B cell (primary cell): ENCODE results near the gene NANS. TPM values are rescaled to one million over a fixed set of nuclear protein-coding genes. Genes with fewer than 3 reads are reported as not detected.

Experiments used
- ATAC-seq: fragments of 200-7000 bp; cut with Tn5 transposase; one replicate; pipeline ENCODE4 v1.10.0; 2021; ENCODE audit warnings: low read depth, mild to moderate bottlenecking, moderate number of reproducible peaks, moderate library complexity
- CTCF ChIA-PET: fragments of 350-600 bp; sonication (Branson Sonifier 250); formaldehyde crosslinking; loops from one replicate; lab custom pipeline; 2021; ENCODE audit warnings: antibody characterized with exemption, inconsistent platforms; lab: Charles Lee
- POLR2A ChIA-PET: fragments of 350-600 bp; sonication (Branson Sonifier 250); formaldehyde crosslinking; loops from one replicate; lab custom pipeline; 2021; ENCODE audit warnings: antibody characterized with exemption; lab: Charles Lee
- DNase-seq: peaks from one replicate; pipeline ENCODE4 v3.0.0; 2013
- H2AFZ ChIP-seq: 2 replicates; pipeline ENCODE4 v1.6.1; 2012; ENCODE audit warnings: mild to moderate bottlenecking, low read depth, low read length; ENCODE audit not compliant: insufficient read depth, poor library complexity, severe bottlenecking
- H3K27ac ChIP-seq, 2 donors: 1 replicate in 1 of 2; 2 replicates in 1 of 2; pipeline ENCODE4 v1.5.1; 2012 to 2013; ENCODE audit warnings: low read length in 2 of 2, mild to moderate bottlenecking in 2 of 2, moderate library complexity in 1 of 2
- H3K27me3 ChIP-seq, 4 experiments: fragments of 200-600 bp in 1 of 4; sonication (generic) in 1 of 4; replicated peaks in 1 of 4; 1 replicate in 2 of 4; 2 replicates in 2 of 4; pipeline versions ENCODE4 v1.6.1 to v1.7.0; 2013 to 2016; ENCODE audit warnings: low read length in 3 of 4, mild to moderate bottlenecking in 2 of 4, mixed read lengths in 1 of 4, moderate library complexity in 1 of 4; ENCODE audit not compliant: insufficient read depth in 4 of 4, control insufficient read depth in 3 of 4; ENCODE audit errors: control extremely low read depth in 1 of 4
- H3K36me3 ChIP-seq, 2 experiments: replicated peaks in 1 of 2; 1 replicate in 1 of 2; 2 replicates in 1 of 2; pipeline versions ENCODE4 v1.6.1 to v1.7.1; 2013; ENCODE audit warnings: low read length in 1 of 2; ENCODE audit not compliant: insufficient read depth in 2 of 2, control insufficient read depth in 1 of 2; ENCODE audit errors: control extremely low read depth in 1 of 2, extremely low read depth in 1 of 2
- H3K4me1 ChIP-seq, 2 donors: fragments of 200-600 bp in 1 of 2; sonication (generic) in 1 of 2; 1 replicate in 1 of 2; 2 replicates in 1 of 2; pipeline versions ENCODE4 v1.5.1 to v1.6.1; 2013 to 2017; ENCODE audit warnings: low read length in 2 of 2; ENCODE audit not compliant: control insufficient read depth in 2 of 2, insufficient read depth in 2 of 2
- H3K4me2 ChIP-seq: replicated peaks from 2 replicates; pipeline ENCODE3; 2012; ENCODE audit warnings: mild to moderate bottlenecking, low read depth, low read length; ENCODE audit not compliant: poor library complexity, severe bottlenecking
- H3K4me3 ChIP-seq, 5 experiments: fragments of 200-600 bp in 1 of 5; sonication (generic) in 1 of 5; 1 replicate in 3 of 5; 2 replicates in 2 of 5; pipeline versions ENCODE4 v1.5.1 to v1.7.0; 2011 to 2016; ENCODE audit warnings: low read length in 4 of 5, mild to moderate bottlenecking in 4 of 5, low read depth in 2 of 5, control low read depth in 1 of 5, moderate library complexity in 1 of 5; ENCODE audit not compliant: insufficient read depth in 1 of 5; ENCODE audit errors: control extremely low read depth in 1 of 5, extremely low read depth in 1 of 5
- H3K79me2 ChIP-seq: fragments of 200-600 bp; sonication (generic); one replicate; pipeline ENCODE4 v1.6.0; 2016; ENCODE audit warnings: low read length; ENCODE audit not compliant: control insufficient read depth, insufficient read depth
- H3K9ac ChIP-seq: fragments of 200-600 bp; sonication (generic); 2 replicates; pipeline ENCODE4 v1.6.1; 2017; ENCODE audit warnings: mild to moderate bottlenecking, low read length, moderate library complexity
- H3K9me3 ChIP-seq, 3 donors: one replicate each; pipeline versions ENCODE4 v1.6.1 to v1.7.1; 2013; ENCODE audit warnings: low read length in 2 of 3; ENCODE audit not compliant: control insufficient read depth in 2 of 3, insufficient read depth in 1 of 3; ENCODE audit errors: control extremely low read depth in 1 of 3
- H4K20me1 ChIP-seq: 2 replicates; pipeline ENCODE4 v1.6.0; 2012; ENCODE audit warnings: mild to moderate bottlenecking, low read length; ENCODE audit not compliant: insufficient read depth, control insufficient read depth, poor library complexity, severe bottlenecking
- H3K27ac Mint-ChIP-seq: one replicate; pipeline ENCODE4 v1.8.0; 2021; ENCODE audit warnings: mixed read lengths
- H3K27me3 Mint-ChIP-seq: one replicate; pipeline ENCODE4 v1.8.0; 2021; ENCODE audit warnings: mixed read lengths
- H3K4me1 Mint-ChIP-seq: one replicate; pipeline ENCODE4 v1.8.0; 2021; ENCODE audit warnings: mixed read lengths
- H3K4me3 Mint-ChIP-seq: one replicate; pipeline ENCODE4 v1.8.0; 2021; ENCODE audit warnings: mixed read lengths
- H3K9me3 Mint-ChIP-seq: one replicate; pipeline ENCODE4 v1.8.0; 2022; ENCODE audit warnings: mixed read lengths; ENCODE audit not compliant: insufficient read depth
- EZH2 ChIP-seq: IDR thresholded peaks from 2 replicates; pipeline ENCODE4 v1.6.1; 2012; ENCODE audit warnings: borderline replicate concordance, low read depth, mild to moderate bottlenecking, moderate library complexity, low read length; ENCODE audit not compliant: insufficient read depth, poor library complexity, severe bottlenecking
- WGBS: methylation state at CpG from one replicate; pipeline ENCODE4 v1.1.5; 2013; ENCODE audit warnings: missing lambda C conversion rate; ENCODE audit not compliant: insufficient coverage; 5-methylcytosine and 5-hydroxymethylcytosine counted together
- intact Hi-C: fragments of 100-400 bp; cut with micrococcal nuclease; formaldehyde crosslinking; loops from one replicate; pipeline ENCODE4 v1.10.0; 2022
- polyA plus RNA-seq: library from polyadenylated mRNA; depleted of rRNA; stranded (reverse); fragments of >200 nt; gene quantifications from 2 replicates; pipeline ENCODE4 v1.2.3, GENCODE V29; 2012
- total RNA-seq, 2 donors: library from RNA; stranded (reverse); fragments of 120-200 nt in 1 of 2; gene quantifications; 1 replicate in 1 of 2; 2 replicates in 1 of 2; pipeline versions ENCODE4 v1.2.3 to v1.2.4, GENCODE V29; 2013 to 2022
- TF ChIP-seq, protein P1 (sequence below): fragments of 200-600 bp; IDR thresholded peaks from one replicate; pipeline ENCODE4 v1.8.0; 2022; ENCODE audit warnings: antibody characterized with exemption, mild to moderate bottlenecking

NANS gene
- total and polyA plus RNA-seq, 2 donors (not counting 1 experiment from before 2014, with no cell fraction given), result 14.2 to 14.9 TPM

DNA sequence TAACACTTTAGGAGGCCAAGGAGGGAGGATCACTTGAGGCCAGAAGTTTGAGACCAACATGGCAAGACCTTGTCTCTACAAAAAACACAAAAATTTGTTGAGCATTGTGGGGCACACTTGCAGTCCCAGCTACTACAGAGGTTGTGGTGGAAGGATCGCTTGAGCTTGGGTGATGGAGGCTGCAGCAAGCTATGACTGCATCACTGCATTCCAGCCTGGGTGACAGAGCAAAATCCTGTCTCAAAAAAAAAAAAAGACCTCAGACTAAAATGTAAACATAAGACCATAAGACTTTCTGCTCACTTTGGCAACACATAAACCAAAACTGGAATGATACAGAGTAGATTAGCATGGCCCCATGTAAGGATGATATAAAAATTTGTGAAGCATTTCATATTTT, 24.6 kb upstream of the NANS start:
- TF ChIP-seq EZH2, result no peak
- TF ChIP-seq, protein P1, sequence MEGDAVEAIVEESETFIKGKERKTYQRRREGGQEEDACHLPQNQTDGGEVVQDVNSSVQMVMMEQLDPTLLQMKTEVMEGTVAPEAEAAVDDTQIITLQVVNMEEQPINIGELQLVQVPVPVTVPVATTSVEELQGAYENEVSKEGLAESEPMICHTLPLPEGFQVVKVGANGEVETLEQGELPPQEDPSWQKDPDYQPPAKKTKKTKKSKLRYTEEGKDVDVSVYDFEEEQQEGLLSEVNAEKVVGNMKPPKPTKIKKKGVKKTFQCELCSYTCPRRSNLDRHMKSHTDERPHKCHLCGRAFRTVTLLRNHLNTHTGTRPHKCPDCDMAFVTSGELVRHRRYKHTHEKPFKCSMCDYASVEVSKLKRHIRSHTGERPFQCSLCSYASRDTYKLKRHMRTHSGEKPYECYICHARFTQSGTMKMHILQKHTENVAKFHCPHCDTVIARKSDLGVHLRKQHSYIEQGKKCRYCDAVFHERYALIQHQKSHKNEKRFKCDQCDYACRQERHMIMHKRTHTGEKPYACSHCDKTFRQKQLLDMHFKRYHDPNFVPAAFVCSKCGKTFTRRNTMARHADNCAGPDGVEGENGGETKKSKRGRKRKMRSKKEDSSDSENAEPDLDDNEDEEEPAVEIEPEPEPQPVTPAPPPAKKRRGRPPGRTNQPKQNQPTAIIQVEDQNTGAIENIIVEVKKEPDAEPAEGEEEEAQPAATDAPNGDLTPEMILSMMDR, result no peak
- intact Hi-C loops, result no loop called here
- H3K27ac ChIP-seq, result no peak overlapping the region
- no peak overlapping the region for H3K4me3 Mint-ChIP-seq
- H3K4me2 ChIP-seq, result no peak overlapping the region
- peaks cover 25% of the 10 kb centered on the region for H3K4me1 Mint-ChIP-seq
- H3K27me3 Mint-ChIP-seq, result no peaks in the 10 kb centered on the region
- H3K9ac ChIP-seq, result no peak overlapping the region
- H3K27me3 ChIP-seq, result no peaks in the 10 kb centered on the region
- H3K4me3 ChIP-seq, result no peak overlapping the region
- WGBS, result 80% methylated on average over 1 of the region's 1 CpG
- H3K4me1 ChIP-seq, result peaks cover 10 to 14% of the 10 kb centered on the region in 2 donors
- no peak overlapping the region for H2AFZ ChIP-seq
- no peaks in the 10 kb centered on the region for H3K79me2 ChIP-seq
- no peaks in the 10 kb centered on the region for H4K20me1 ChIP-seq
- POLR2A ChIA-PET, result interaction anchor here (0.7 kb wide), 1 partner anchor 97 kb away, joined by 3 read pairs; no protein-coding TSS in a partner anchor
- H3K9me3 ChIP-seq, result no peaks in the 10 kb centered on the region
- ATAC-seq, result no peak
- no peak overlapping the region for H3K27ac Mint-ChIP-seq
- H3K9me3 Mint-ChIP-seq, result no peaks in the 10 kb centered on the region
- H3K36me3 ChIP-seq, result no peaks in the 10 kb centered on the region
- CTCF ChIA-PET, result interaction anchor here (0.7 to 4.4 kb wide), 4 partner anchors 11 to 109 kb away, joined by 3 to 45 read pairs (median 4); partner anchors contain the start of gene TRMO
- DNase-seq, result no peak
